ENCODE results near the gene FKBP8. TPM values are rescaled to one million over a fixed set of nuclear protein-coding genes. Genes with fewer than 3 reads are reported as not detected.
A peak's percentile ranks its signal among the peaks of the same experiment; 100 is the strongest.

FKBP8 gene
- total and polyA plus RNA-seq, 7 donors, result 200 to 456 (median 366) TPM

DNA sequence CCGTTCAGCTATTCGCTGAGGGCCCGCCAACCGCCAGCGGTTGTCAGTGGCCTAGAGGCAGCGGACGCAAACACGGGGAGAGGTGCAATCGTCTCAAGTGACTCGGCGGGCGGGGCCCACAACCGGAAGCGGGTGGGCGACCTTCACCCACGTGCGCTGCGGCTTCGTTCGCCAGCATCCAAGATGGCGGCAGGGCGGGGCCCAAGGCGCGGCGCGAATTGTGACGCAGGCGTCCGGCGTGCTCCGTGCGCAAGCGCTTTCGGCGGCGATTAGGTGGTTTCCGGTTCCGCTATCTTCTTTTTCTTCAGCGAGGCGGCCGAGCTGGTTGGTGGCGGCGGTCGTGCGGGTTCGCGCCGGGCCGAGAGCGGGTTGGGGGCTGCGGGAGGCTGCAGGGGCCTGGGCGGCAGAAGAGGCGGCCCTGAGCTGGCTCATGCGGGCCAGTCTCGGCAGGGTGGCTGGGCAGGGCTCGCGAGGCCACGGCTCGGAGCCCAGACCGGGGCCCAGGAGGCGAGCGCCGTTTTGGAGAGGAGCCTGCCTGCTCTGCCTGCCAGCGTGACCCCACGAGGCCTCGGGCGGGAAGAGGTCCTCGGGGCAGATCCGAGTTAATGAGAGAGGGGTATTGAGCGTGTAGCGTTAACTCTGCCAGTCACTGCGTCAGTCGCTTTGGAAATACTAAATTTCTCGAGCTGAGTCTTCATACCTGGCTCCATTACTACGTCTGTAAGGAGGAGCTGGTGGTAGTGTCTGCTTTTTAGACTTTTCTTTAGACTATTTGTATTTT is 28.4 kb upstream of the FKBP8 start, which contains the start of gene UBA52:
Gene UBA52, plus strand, starts transcription at position 294 of the 781 bp plus-strand sequence. CDS start 1,444 bp downstream, outside the sequence.
- WGBS, 2 donors, result 0% methylated on average over 75 of the region's 75 CpGs
- Histone ChIP-seq H3K27ac (peak within 1 kb of the TSS; percentile 88 to 96 (median 94)), H3K36me3 (peaks cover 30 to 66% (median 54%) of the 10 kb centered on the region in 4 donors), H3K4me1 (peaks cover 0 to 25% (median 22%) of the 10 kb centered on the region in 4 donors), H3K4me3 (peak within 1 kb of the TSS; percentile 67 to 99 (median 92)), H3K9me3 (no peaks in the 10 kb centered on the region), H3K27me3 (no peaks in the 10 kb centered on the region)
- DNase-seq, result peak; percentile 99
- TF ChIP-seq POLR2A (IDR thresholded peaks at IDR 0.05) (peak; percentile 87 to 91), POLR2AphosphoS5 (IDR thresholded peaks at IDR 0.05) (peak; percentile 92 to 98 (median 94)), EP300 (IDR thresholded peaks at IDR 0.05) (peak in 2 of 4 donors; percentile 17 to 85)
- TF ChIP-seq, protein P1, sequence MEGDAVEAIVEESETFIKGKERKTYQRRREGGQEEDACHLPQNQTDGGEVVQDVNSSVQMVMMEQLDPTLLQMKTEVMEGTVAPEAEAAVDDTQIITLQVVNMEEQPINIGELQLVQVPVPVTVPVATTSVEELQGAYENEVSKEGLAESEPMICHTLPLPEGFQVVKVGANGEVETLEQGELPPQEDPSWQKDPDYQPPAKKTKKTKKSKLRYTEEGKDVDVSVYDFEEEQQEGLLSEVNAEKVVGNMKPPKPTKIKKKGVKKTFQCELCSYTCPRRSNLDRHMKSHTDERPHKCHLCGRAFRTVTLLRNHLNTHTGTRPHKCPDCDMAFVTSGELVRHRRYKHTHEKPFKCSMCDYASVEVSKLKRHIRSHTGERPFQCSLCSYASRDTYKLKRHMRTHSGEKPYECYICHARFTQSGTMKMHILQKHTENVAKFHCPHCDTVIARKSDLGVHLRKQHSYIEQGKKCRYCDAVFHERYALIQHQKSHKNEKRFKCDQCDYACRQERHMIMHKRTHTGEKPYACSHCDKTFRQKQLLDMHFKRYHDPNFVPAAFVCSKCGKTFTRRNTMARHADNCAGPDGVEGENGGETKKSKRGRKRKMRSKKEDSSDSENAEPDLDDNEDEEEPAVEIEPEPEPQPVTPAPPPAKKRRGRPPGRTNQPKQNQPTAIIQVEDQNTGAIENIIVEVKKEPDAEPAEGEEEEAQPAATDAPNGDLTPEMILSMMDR (IDR thresholded peaks at IDR 0.05), result no peak
- intact Hi-C loops (cut with DNase I), result loop anchor here (5.0 kb wide), 2 partner anchors 49 to 119 kb away; partner anchors contain the start of gene ELL

DNA sequence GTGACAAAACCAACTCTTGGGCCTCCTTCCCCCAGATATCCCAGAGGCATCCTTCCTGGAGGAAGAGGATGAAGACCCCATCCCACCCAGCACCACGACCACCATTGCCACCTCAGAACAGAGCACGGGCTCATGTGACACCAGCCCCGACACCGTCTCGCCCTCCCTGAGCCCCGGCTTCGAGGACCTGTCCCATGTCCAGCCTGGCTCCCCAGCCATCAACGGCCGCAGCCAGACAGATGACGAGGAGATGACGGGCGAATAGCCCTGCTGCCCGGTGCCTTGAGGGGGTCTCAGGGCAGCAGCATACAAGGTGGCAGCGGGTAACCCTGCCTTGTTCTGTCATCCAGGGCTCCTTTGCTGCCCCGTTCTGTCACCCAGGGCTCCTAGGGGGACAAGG is 25.0 kb upstream of the FKBP8 start:
- H3K4me3 ChIP-seq, result no peak overlapping the region
- TF ChIP-seq EP300 (IDR thresholded peaks at IDR 0.05) (no peak), POLR2A (IDR thresholded peaks at IDR 0.05) (no peak)
- TF ChIP-seq, protein P1 (IDR thresholded peaks at IDR 0.05), result no peak
- H3K36me3 ChIP-seq, result peaks cover 27 to 66% (median 49%) of the 10 kb centered on the region in 4 donors
- no peak for DNase-seq
- intact Hi-C loops (cut with DNase I), result no loop called here
- peaks cover 0 to 21% (median 18%) of the 10 kb centered on the region in 4 donors for H3K4me1 ChIP-seq
- H3K9me3 ChIP-seq, result no peaks in the 10 kb centered on the region
- 95 to 96% methylated on average over 15 of the region's 15 CpGs for WGBS, 2 donors
- H3K27me3 ChIP-seq, result no peaks in the 10 kb centered on the region
- no peak overlapping the region for H3K27ac ChIP-seq

DNA sequence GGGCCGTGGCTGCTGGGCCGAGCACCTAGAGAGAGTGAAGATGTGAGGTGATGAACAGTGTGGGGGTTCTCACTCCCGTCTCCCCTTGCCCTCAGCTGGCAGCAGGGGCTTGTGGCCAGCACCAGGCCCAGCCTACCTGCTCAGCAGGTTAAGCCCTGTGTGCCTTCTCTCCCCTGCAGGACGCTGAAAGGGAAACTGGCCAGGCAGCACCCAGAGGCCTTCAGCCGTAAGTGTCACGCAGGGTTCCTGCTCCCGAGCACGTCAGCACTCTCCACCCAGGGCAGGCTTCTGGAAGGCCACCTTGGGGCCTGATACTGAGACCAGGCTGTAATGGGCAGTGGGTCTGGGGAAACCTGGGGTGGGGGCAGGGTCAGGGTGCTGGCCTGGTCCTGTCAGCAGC is 23.6 kb upstream of the FKBP8 start:
- 95 to 96% methylated on average over 8 of the region's 8 CpGs for WGBS, 2 donors
- Histone ChIP-seq H3K4me3 (no peak overlapping the region), H3K9me3 (no peaks in the 10 kb centered on the region), H3K27me3 (no peaks in the 10 kb centered on the region), H3K27ac (no peak overlapping the region), H3K36me3 (peaks cover 26 to 77% (median 55%) of the 10 kb centered on the region in 4 donors), H3K4me1 (peaks cover 0 to 7% (median 5%) of the 10 kb centered on the region in 4 donors)
- no peak for TF ChIP-seq POLR2AphosphoS5 (IDR thresholded peaks at IDR 0.05)
- no peak for TF ChIP-seq POLR2A (IDR thresholded peaks at IDR 0.05)
- TF ChIP-seq EP300 (IDR thresholded peaks at IDR 0.05), result no peak
- TF ChIP-seq, protein P1 (IDR thresholded peaks at IDR 0.05), result no peak
- intact Hi-C loops (cut with DNase I), result no loop called here
- no peak for DNase-seq

DNA sequence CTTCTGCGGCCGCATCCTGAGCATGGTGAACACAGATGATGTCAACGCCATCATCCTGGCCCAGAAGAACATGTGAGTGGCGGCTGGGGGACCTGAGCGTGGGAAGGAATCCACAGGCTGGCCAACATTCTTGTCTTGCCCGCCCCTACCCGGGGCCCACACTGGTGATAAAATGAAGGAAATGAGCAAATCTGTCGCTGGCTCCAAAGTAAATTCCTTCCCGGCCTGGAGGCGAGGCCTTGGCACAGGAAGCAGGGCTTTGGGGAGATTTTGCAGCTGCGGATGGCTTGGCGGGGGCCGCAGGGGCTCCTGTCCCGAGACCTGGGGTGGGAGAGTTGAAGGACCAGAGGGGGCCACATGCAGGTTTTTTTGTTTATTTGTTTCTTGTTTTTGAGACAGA is 18.7 kb upstream of the FKBP8 start:
- no peak for DNase-seq
- Histone ChIP-seq H3K9me3 (no peaks in the 10 kb centered on the region), H3K27ac (peak overlapping the region in 2 of 4 donors; percentile 25 to 67), H3K4me3 (no peak overlapping the region), H3K27me3 (no peaks in the 10 kb centered on the region), H3K36me3 (peaks cover 18 to 57% (median 37%) of the 10 kb centered on the region in 4 donors), H3K4me1 (peaks cover 0 to 16% (median 7%) of the 10 kb centered on the region in 4 donors)
- TF ChIP-seq POLR2A (IDR thresholded peaks at IDR 0.05) (no peak), POLR2AphosphoS5 (IDR thresholded peaks at IDR 0.05) (no peak), EP300 (IDR thresholded peaks at IDR 0.05) (no peak)
- TF ChIP-seq, protein P1 (IDR thresholded peaks at IDR 0.05), result no peak
- WGBS, 2 donors, result 85 to 88% methylated on average over 14 of the region's 14 CpGs
- intact Hi-C loops (cut with DNase I), result no loop called here

All from sigmoid colon (tissue), 7 donors.